Measurements from ENCODE around the gene SPPL2B. TPM values are rescaled to one million over a fixed set of nuclear protein-coding genes. Genes with fewer than 3 reads are reported as not detected.

SPPL2B gene
- total RNA-seq, 1 donor from 2014 or later = 202 TPM

- no peak overlapping the region for H3K4me3 Mint-ChIP-seq
- no peaks in the 10 kb centered on the region for H3K27me3 Mint-ChIP-seq (ENCODE audit: low read depth)
- no peaks in the 10 kb centered on the region for H3K9me3 Mint-ChIP-seq
- peaks cover 51% of the 10 kb centered on the region for H3K4me1 Mint-ChIP-seq
- H3K27ac Mint-ChIP-seq = peak overlapping the region; percentile 4
- no peak for DNase-seq (ENCODE audit: low spot score in 2 of 2, unreplicated experiment in 2 of 2)
- no peak for TF ChIP-seq CTCF (IDR thresholded peaks at IDR 0.05; ENCODE audit: unreplicated experiment)
- H3K36me3 Mint-ChIP-seq = peaks cover 9% of the 10 kb centered on the region
Observed at GRCh38 chr19:2335848-2336247, 7.4 kb downstream of the SPPL2B start.

- Mint-ChIP-seq H3K4me1 (peaks cover 46% of the 10 kb centered on the region), H3K36me3 (peaks cover 9% of the 10 kb centered on the region), H3K4me3 (no peak overlapping the region), H3K27ac (peak overlapping the region; percentile 94), H3K27me3 (ENCODE audit: low read depth) (no peaks in the 10 kb centered on the region), H3K9me3 (no peaks in the 10 kb centered on the region)
- no peak for DNase-seq (ENCODE audit: low spot score in 2 of 2, unreplicated experiment in 2 of 2)
- no peak for TF ChIP-seq CTCF (IDR thresholded peaks at IDR 0.05; ENCODE audit: unreplicated experiment)
Observed at GRCh38 chr19:2336528-2337328, 8.2 kb downstream of the SPPL2B start.

GRCh38 chr19:2337329-2337707 is 8.8 kb downstream of the SPPL2B start:
- TF ChIP-seq CTCF (IDR thresholded peaks at IDR 0.05; ENCODE audit: unreplicated experiment) = peak; percentile 46
- no peak overlapping the region for H3K4me3 Mint-ChIP-seq
- no peaks in the 10 kb centered on the region for H3K27me3 Mint-ChIP-seq (ENCODE audit: low read depth)
- H3K27ac Mint-ChIP-seq = peak overlapping the region; percentile 94
- no peaks in the 10 kb centered on the region for H3K9me3 Mint-ChIP-seq
- peak; percentile 61 to 74 for DNase-seq (ENCODE audit: low spot score in 2 of 2, unreplicated experiment in 2 of 2)
- H3K4me1 Mint-ChIP-seq = peaks cover 46% of the 10 kb centered on the region
- peaks cover 9% of the 10 kb centered on the region for H3K36me3 Mint-ChIP-seq

GRCh38 chr19:2338055-2338615 is 9.7 kb downstream of the SPPL2B start:
- H3K9me3 Mint-ChIP-seq = no peaks in the 10 kb centered on the region
- TF ChIP-seq CTCF (IDR thresholded peaks at IDR 0.05; ENCODE audit: unreplicated experiment) = no peak

GRCh38 chr19:2338751-2339643 is 10.5 kb downstream of the SPPL2B start:
- H3K27ac Mint-ChIP-seq = peak overlapping the region; percentile 12
- H3K9me3 Mint-ChIP-seq = no peaks in the 10 kb centered on the region
- DNase-seq (ENCODE audit: low spot score in 2 of 2, unreplicated experiment in 2 of 2) = no peak
- H3K4me3 Mint-ChIP-seq = no peak overlapping the region
- peaks cover 34% of the 10 kb centered on the region for H3K4me1 Mint-ChIP-seq
- no peak for TF ChIP-seq CTCF (IDR thresholded peaks at IDR 0.05; ENCODE audit: unreplicated experiment)
- no peaks in the 10 kb centered on the region for H3K27me3 Mint-ChIP-seq (ENCODE audit: low read depth)
- H3K36me3 Mint-ChIP-seq = peaks cover 9% of the 10 kb centered on the region

More at GRCh38 chr19:2338055-2338615, 9.7 kb downstream of the SPPL2B start:
- peaks cover 9% of the 10 kb centered on the region for H3K36me3 Mint-ChIP-seq
- H3K4me3 Mint-ChIP-seq = no peak overlapping the region
- H3K4me1 Mint-ChIP-seq = peaks cover 41% of the 10 kb centered on the region
- peak overlapping the region; percentile 94 for H3K27ac Mint-ChIP-seq
- no peak for DNase-seq (ENCODE audit: low spot score in 2 of 2, unreplicated experiment in 2 of 2)
- no peaks in the 10 kb centered on the region for H3K27me3 Mint-ChIP-seq (ENCODE audit: low read depth)

Measured in mesothelial cell of epicardium (in vitro differentiated cells).